Islet precursor cell (in vitro differentiated cells): Measurements from ENCODE around the gene SYNCRIP.
A peak's percentile ranks its signal among the peaks of the same experiment; 100 is the strongest.
"Not testable (repeated sequence)": the region's sequence is repeated elsewhere in the genome, so short reads cannot be mapped to it uniquely, and the experiment has no call there.

ENCODE experiments used
- DNase-seq: peaks from one replicate; pipeline ENCODE4 v3.0.0-alpha.2; 2018

SYNCRIP gene

DNA sequence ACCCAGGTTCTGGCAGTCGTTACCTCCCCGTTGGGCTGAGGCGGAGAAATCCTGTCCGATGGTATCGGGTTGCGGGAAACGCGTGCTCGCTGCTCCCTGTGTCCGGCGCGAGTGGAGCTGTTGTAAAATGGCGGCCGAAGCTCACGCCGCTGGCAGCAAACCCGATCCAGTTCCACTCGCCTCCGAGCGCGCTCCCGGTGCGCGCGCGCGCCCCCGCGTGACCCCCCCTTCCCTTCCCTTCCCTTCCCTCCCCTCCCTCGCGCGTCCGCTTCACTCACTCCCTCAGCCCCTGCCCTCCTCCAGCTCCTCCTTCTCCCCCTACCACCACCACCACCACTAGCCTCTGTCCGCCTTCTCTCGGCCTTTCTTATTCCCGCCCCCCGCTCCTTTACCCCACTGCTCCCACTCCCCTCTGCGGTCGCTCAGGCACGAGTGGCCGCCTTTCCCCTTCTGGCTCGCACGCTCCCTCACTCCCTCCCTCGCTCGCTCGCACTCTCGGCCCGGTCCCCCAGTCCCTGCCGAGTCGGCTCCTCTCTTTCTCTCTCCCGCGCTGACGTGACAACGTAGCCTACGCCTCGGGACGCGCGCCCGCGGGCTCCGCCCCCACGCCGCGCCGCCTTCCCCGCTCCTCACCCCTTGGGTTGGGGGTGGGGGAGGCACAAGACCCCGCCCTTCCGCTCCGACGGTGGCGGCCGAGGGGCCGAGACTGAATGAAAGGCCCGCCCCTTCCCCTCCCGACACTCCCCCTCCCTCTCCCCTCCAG is at the start of gene SYNCRIP:
Gene SYNCRIP (minus strand): TSS at position 113 of the 763 bp plus-strand sequence. CDS start 1,447 bp downstream, outside the sequence.
- DNase-seq = peak; percentile 99

DNA sequence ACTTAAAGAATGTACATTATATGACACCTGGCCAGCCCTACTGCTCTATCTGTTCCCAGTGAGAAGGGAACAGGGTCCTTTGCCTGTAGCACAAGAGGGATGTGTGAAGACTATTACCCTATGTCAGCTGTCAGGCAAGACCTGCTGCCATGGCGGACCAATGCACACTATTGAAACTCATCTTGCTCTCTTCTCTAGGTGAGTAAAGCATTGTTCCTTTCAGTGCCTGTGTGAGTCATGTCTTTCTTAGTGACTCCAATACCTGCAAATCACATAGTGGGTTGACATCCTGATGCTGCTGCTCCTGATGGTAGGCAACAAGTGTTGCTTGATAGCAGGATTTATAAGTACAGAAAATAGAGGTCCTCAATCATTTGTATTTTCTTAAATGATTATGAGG is 48.8 kb upstream of the SYNCRIP start:
- no peak for DNase-seq

DNA sequence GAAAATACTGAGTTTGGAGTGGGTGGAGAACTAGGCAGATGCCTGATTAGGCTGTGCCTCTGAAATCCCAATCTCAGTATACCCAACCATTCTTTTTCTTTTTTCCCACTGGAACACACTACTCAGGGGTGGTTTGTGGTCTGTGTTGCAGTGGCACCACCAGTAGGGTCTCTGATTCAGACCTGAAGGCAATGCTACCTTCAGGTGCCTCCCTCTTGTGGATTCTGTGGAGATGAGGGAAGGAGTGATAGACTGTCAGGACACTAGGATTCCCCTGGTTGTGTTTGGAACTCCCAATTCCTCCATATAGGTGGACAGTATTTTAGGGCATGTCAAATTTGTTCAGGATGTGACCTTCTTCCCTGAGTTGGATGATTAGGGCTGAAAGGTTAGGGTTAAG is 47.4 kb upstream of the SYNCRIP start:
- DNase-seq = no peak

DNA sequence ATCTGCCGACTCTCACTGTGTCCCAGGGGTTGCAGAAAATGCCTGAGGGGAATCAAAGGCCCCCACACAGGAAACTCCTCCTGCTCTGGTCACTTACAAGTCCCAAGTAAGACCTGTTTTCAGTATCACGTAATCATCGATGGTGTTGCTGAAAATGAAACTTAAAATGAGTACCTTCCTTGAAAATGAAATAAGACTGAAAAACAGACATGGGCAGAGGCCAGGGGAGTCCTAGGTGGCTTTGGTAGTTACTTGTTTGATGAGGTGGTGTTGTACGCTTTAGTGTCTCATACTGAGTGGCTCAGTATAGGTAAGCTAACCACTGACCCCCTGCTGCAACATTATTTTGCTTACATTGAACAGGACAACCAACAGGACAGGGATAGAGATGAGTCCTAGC is 43.0 kb upstream of the SYNCRIP start:
- no peak for DNase-seq

DNA sequence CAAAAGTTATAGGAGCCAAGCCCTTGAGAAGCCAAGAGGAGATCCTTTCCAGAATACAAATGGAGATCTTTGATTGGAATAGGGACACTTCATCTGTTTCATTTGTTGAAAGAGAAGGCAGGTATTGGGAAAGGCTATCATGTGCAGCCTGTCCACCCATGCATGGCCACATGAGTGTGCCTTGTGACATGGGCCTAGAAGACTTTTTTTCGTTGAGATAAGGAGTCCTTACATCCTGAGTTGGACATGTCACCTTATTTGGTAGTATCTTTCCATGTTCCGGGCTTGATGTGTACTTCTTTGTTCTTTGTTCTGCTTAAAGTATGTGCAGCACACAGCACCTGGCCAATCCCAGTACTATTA is 42.1 kb upstream of the SYNCRIP start:
- no peak for DNase-seq

DNA sequence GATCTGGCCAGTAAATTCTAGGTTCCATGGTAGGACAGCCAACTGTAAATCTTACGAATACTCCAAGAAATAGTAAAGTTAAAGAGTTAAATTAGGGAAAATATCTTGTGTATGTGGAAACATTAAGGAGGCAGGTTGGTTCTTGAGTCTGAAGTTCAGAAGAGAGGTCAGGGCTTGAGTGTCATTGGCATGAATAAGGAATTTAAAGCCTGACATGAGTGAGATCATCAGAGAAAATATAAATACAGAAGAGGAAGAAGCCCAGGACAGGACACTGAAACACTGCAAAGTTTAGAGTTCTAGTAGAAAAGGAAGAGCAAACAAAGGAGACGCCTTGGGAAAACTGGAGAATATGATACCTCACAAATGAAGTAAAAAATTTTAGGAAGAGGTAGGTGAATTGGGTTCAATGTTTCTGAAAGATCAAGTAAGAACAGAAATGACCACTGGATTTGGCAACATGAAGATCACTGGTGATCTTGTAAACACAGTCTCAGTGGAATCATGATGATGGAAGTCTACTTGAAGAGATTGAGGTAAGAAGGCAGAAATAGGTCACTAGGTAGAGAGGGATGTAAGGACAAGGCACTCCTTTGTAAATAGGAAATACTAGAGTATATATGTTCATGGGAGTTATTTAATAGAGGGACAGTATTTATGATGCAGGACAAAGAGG is 41.6 kb upstream of the SYNCRIP start:
- no peak for DNase-seq

DNA sequence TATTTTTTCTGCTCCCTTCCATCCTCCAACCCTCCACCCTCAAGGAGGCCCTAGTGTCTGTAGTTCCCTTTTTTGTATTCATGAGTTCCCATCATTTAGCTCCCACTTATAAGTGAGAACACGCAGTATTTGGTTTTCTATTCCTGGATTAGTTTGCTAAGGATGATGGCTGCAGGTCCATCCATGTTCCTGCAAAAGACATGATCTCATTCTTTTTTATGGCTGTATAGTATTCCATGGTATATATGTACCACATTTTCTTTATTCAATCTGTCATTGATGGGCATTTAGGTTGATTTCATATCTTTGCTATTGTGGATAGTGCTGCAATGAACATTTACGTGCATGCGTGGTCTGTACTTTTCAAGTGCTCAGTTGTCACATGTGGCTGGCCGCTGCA is 39.2 kb upstream of the SYNCRIP start:
- not testable (repeated sequence) for DNase-seq

DNA sequence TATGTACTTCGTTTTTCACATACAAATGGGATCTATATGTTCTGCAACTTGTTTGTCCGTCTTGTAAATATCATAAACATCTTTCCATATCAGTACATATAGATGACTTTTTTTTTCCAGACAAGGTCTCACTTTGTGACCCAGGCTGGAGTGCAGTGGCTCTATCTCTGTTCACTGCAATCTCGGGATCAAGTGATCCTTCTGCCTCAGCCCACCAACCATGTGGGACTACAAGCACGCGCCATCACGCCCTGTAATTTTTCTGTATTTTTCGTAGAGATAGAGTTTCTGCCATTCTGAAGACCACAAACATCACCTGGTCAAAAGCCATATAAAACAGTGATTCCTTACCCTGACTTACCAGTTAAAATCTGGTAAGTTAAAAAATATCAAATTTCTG is 37.7 kb upstream of the SYNCRIP start:
- no peak for DNase-seq

DNA sequence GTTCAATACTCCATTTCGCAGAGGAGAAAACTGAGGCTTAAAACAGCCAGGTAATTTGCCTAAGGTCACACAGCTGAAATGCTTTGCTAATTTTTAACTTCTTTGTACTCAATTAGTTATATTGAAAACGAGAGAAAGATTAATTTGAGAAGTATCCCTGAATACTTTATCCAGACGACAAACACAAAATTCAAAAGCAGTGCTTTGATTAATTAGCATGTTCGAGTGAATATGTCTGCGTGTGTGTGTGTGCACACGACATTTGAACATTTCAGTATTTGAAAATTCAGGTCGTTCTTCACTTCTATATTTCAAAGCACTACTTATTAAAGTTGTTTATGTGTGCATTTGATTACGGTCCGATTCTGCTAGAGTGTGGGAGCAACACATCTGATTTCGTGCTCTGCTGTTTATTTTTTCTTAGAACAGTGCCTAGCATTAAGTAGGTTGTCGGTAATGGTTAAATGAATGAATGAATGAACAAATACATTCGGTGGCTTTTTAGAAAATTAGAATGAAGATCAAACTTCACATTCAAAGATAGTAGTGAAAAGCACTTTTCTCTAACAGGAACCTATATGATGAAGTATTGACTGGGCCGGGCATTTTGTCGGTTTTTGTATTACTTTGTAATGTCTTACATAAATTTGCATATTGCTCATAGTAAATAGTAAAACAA is 36.9 kb upstream of the SYNCRIP start:
- DNase-seq = no peak

DNA sequence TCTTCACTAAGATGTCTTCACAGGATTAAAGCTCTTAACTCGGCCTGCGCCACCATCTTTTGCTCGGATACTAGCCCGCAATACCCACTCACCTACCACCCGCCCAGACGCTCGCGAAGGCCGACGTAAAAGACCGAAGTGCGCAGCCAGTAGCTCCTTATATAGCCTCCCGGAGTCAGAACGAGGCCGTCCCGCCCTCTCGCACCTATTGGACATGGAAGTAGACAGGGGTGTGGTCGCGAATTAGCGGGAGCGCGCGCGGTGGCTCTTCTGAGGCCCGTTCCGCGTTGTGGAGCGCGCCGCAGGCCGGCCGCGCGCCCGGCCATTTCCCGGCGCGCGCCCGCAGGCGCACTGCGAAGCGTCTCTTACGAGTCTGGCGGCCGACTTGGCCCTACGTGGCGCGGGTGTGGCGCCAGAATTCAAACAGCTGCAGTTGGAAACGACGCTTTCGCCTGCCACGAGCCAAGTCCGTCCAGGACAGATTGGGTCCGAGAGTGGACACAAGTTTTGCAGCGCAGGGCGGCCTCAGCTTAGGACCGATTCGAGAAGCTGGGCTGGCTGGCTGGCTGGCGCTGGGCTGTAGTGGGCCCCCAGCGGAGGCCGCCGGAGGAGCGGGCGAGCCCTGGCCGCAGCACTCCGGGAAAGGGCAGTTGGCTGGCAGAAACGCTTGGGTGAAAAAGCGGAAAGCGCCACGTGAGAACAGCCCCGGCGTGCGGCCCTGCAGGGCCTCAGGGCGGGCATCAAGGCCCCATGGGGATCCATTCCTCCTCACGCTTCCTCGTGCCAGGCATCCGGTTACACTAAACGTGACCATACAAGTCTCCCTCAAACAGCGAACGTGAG is 36.1 kb upstream of the SYNCRIP start:
- peak; percentile 99 for DNase-seq

DNA sequence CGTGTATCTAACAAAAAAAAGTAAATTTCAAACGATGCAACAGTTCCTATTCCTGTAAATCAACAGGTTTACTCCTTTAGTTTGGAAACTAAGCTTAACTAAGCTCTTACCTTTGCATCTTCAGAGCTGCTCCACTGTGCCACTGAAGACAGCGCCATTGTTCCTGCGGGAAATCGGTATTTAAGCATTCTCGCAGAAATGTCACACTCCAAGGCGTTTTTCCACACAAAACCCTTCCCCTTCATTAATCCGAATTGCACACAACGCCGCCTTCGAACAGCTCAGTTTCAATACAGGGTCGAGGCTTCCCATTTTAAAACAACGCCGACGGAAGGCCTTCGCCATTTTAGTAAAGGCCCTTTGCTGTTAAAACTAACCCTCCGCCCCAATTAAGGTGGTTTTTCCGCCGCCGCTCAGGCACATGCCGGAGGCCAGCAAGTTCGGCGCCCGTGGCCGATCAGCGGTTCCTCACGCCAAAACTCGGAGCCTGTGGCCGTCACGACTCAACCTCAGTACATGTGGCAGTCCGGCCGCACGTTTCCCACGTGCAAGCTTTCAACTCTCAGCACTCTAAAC is 35.4 kb upstream of the SYNCRIP start:
- DNase-seq = no peak

DNA sequence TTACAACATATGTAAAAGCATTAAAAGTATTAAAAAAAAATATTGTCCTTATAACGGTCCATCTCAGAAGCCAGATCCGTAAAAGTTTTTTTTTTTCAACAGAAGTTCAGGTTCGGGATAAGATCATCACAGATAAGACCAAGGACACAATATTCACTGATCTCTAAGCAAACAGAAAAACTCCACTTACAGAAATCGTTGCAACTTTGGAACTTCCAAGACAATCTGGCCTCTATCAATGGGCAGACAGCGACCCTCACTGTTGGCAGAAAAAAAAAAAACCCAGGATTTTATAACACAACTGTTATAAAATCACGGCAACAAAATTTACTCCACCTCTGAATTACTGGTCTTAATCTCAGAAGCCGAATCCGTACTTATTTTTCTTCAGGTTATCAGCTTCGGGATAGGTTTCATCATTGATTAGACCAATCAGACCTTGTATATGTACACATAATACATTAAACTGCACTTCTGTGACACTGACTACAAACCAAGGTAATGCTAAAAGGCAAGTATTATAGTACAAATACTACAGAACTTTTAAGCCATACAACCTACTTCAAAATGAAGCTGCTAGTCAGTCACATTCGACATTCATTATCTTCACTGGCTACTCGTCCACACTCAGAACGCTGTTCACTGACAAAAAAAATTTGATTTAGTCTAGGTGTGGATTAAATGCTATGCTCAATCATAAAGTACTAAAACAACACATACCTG is 34.7 kb upstream of the SYNCRIP start:
- DNase-seq = no peak

DNA sequence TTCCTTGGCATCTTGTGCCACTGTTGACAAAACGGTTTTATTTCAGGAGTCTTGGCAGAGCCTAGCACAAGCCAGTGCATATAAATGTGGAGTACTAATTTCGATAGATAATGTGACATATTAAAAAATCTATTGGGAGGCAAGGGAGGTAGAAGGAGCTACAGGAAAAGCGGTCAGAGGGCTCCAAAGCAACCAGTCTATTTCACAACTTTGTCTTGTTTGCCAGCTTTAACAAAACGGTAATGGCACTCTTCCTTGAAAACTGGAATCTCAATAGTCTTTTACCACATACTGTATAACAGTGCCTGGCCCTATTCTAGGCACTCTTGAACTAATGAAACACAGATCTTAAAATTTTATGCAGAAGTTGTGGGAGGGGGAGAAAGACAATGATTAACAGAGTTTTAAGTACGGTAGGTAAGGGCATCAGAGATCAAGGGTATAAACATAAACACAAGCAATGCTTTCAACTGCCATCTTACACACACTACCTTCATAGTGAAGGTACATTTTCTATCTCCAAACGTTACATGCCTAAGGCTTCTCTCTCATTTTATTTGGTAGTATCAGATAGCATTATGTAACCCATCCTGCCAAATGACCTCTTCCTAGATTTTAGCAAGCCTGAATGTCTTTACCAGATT is 33.5 kb upstream of the SYNCRIP start:
- no peak for DNase-seq

DNA sequence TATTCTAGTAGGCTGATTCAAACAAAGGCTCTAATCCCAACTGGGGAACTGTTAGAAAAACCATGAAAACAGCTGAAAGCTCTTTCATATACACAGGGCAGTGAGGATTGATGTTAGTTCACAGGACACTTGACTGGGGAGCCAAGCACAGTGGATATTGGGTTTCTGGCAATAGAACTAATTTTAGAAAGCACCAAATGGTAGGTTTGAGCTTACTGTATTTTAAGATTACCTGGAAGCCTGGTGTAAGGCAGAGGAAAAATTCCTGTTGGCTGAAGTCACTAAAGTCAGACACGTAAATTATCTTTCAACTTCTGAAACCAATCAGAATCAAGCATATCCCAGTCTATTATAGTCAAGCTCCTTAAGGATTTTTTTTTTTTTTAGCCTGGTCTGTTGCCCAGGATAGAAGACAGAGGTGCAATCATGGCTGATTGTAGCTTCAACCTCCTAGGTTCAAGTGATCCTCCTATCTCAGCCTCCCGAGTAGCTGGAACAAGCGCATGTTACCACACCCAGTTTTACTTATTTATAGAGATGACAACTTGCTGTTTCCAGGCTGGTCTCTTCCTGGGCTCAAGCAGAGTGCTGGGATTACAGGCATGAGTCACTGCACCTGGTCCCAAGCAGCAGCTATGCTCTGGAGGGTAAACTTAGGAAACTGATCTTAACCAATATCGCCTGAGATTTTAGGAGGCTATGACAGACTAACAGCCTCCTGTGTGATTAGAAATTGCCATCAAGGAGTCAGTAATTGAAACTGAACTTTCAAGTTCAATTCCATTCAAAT is 32.5 kb upstream of the SYNCRIP start:
- DNase-seq = peak; percentile 72

DNA sequence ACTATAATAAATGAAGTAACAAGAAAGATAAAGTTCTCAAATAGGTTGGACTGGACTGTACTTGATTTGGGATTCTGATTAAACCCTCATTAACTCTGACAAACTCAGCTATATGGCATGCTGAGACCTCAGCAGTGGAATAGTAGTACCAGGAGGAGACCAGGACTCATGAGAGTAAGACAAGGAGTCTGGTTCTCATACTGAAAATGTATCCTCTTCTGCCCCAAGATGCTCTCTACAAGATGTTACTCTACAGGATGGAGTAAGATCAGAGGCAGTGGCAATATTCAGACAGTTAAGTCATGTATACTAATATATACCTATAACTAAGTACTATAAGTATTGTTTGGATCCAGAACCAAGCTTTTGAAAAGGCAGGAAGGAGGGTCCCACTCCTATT is 31.9 kb upstream of the SYNCRIP start:
- no peak for DNase-seq

DNA sequence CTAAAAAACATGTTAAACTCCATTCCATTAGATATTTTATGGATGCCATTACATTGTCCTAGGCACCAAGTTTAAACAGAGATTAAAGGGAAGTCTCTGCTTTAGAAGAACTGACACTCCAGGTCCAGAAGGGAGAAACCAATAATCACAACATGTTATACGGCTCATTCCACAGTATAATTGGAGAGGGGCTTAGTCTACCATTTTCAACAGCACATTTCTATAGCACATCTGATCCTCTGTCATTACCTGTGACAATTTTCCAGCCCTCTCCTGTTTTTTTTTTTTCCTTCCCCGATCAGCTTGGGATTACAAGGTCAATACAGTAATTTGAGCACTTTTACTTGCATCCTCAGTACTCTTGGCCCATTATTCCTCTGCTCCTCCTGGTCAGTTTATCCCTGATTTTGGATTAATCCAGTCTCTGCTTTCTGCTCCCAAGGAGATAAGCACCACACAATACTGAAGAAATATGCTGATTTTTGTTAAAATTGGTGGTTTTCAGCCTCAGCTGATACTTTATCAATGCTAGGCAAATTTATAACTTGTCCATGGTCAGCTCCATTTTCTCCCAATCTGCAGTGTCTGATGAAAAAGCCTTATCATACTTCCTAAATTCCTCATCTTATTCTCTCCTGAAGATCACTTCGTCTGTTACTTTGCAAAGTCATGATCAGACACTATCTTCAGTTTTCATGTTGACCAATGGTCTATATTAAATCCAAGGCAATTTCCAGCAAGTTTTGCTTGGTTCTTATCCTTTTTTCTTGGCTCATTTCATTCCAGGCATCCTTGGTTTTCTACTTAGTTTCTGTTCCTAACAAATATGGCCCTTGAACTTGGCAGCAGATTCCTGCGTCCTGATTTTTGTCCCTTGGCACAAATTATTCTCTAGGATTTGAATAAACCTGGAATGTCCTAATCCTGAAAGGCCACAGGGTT is 30.8 kb upstream of the SYNCRIP start:
- DNase-seq = no peak

DNA sequence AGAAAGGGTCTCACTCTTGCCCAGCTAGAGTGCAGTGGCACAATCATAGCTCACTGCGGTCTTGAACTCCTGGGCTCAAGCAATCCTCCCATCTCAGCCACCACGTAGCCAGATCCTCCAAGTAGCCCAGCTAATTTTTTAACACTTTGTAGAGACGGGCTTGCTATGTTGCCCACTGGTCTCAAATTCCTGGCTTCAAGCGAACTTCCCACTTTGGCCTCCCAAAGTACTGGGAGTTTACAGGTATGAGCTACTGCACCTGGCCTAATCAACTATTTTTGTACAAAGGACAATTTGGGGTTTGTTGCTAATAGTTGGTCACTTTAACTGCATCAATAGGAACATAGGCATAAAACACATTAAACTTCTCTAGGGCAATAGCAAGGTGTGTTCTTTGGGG is 29.9 kb upstream of the SYNCRIP start:
- DNase-seq = no peak

DNA sequence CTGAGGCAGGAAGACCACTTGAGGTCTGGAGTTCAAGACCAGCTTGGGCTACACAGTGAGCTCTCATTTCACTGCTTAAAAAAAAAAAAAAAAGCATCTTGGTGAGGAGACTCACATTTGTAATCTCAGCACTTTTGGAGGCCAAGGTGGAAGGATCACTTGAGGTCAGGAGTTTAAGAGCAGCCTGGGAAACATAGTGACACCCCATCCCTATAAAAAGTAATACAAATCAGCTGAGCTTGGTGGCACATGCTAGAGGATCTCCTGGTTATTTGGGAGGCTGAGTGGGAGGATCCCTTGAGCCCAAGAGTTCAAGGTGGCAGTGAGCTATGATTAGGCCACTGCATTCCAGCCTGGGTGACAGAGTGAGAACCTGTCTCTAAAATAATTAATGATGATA is 29.4 kb upstream of the SYNCRIP start:
- no peak for DNase-seq

DNA sequence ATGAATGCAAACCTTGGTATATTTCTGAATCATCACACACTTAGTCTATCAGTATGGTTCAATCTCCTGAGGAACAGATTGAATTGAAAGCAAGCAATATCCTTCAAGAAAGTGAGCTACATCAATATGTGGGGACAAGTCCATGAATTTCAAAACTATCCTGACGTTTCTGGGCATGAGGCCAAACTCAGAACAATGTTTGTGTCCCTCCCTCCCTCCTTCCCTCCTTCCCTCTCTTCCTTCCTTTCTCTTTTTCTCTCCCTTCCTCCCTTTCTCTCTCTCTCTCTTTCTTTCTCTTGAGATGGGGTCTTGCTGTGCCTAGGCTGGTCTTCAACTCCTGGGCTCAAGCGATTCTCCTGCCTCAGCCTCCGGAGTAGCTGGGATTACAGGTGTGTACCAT is 27.9 kb upstream of the SYNCRIP start:
- DNase-seq = no peak
